ENCODE data around the gene ZNF653.
"Not testable (repeated sequence)": the region's sequence is repeated elsewhere in the genome, so short reads cannot be mapped to it uniquely, and the experiment has no call there.

The ZNF653 gene

GRCh38 chr19:11480715-11481533 lies 24.7 kb downstream of the ZNF653 start, which contains the start of gene ELAVL3:
ELAVL3 (minus strand) TSS chr19:11481046; CDS start chr19:11480608, 438 bp downstream.
- DNase-seq (ENCODE audit: low read depth), result no peak

DNA sequence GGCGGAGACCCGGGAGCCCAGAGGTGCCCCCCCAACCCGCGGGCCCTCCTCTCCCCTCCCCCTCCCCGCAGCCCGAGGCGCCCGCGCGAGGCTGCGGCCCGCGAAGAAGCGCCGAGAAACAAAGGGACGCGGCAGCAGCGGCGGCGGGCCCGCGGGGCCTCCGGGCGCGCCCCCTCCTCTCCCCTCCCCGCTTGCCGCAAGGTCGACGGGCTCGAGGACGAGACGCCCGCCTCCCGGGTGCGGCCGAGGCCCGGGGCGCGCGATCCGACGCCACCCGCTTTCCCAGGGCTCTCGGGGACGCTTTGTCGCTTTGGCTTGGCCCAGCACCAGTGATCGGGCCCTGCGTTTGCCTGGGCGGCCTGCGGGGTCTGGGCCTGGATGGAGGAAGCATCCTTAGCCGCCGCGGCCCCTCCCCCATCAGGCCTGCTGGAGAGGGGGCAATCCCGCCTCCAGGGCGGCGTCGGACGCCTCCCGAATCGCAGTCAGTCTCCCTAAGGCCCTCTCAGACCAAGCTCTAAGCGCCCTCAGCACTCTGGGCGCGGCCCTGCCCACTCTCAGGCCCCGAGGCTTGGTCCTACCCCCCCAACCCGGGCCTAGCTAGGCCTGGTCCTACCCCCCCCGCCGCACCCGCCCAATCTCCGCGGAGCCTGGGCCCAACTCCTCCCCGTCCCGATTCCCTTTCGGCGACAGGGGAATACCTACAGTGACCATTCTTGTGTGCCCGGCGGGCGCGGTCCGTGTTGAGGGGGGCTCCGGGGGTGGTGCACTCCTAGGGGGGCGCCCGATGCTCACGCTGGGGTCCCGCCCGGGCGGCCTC lies 25.5 kb downstream of the ZNF653 start:
- no peak for DNase-seq (ENCODE audit: low read depth)

DNA sequence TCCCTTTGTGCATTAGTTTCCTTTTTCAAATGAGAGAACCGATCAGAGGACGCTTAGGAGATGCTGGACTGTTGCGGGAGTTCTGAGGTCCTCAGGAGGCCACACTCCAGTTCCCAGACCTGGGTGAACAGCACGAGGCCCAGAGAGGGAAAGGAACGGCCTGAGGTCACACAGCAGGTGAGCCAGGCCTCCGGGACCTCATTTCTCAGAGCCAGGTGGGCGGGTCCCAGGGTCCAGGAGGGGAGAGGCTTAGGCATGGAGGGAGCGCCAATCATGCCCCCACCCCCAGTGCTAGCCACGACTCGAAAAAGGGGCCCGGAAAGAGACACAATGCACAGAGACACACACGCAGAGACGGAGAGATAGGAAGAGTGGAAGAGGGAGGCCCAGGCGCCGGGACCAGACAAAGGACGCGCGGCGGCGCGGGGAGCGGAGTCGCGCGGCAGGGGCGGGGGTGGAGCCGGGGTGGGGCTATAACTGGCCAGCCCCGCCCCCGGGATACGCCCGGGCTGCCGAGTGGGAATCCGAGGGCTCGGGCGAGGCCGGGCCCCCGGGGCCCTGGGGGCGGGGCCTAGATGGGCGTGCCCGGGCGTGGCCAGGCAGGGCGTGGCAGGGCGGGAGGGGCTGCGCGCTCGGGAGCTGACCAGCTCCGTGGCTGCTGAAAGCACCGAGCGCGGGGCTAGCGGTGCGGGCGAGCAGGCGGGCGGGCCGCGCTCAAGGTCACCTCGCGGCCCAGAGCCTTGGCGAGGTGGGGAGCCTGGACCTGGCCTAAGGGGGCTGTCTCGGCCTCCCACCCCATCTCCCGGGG lies 26.3 kb downstream of the ZNF653 start:
- no peak for DNase-seq (ENCODE audit: low read depth)

GRCh38 chr19:11478167-11479089 lies 27.2 kb downstream of the ZNF653 start:
- DNase-seq (ENCODE audit: low read depth), result no peak

- DNase-seq (ENCODE audit: low read depth), result no peak
Measured at GRCh38 chr19:11475861-11476260, 29.8 kb downstream of the ZNF653 start.

DNA sequence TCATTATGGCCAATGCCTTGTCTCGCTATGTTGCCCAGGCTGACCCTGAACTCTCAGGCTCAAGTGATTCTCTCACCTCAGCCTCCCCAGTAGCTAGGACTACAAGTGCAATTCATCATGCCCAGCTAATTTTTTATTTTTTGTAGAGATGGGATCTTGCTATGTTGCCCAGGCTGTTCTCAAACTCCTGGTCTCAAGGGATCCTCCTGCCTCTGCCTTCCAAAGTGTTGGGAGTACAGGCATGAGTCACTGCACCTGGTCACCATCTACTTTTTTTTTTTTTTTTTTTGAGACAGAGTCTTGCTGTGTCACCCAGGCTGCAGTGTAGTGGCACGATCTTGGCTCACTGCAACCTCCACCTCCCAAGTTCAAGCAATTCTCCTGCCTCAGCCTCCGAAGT lies 30.3 kb downstream of the ZNF653 start:
- not testable (repeated sequence) for DNase-seq (ENCODE audit: low read depth)

- DNase-seq (ENCODE audit: low read depth), result no peak
Measured at GRCh38 chr19:11473725-11474124, 31.9 kb downstream of the ZNF653 start.

DNA sequence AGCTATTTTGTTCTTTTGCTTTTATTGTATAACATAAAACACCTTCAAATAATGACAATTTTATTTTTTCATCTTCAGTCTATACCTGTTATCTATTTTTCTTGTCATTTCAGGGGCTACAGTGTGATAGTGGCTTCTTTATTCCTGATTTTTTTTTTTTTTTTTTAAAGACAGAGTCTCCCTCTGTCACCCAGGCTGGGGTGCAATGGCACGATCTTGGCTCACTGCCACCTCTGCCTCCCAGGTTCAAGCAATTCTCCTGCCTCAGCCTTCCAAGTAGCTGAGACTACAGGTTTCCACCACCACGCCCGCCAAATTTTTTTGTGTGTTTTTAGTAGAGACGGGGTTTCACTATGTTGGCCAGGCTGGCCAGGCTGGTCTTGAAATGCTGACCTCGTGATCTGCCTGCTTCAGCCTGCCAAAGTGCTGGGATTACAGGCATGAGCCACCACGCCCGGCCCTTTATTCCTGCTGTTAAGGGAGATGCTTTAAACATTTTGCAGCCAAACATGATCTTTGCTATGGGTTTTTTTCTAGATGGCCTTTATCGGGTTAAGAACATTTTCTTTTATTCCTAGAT lies 37.3 kb downstream of the ZNF653 start:
- DNase-seq (ENCODE audit: low read depth), result not testable (repeated sequence)

- DNase-seq (ENCODE audit: low read depth), result no peak
Measured at GRCh38 chr19:11465600-11465999, 40.0 kb downstream of the ZNF653 start.

GRCh38 chr19:11464333-11465265 lies 41.0 kb downstream of the ZNF653 start:
- DNase-seq (ENCODE audit: low read depth), result no peak

DNA sequence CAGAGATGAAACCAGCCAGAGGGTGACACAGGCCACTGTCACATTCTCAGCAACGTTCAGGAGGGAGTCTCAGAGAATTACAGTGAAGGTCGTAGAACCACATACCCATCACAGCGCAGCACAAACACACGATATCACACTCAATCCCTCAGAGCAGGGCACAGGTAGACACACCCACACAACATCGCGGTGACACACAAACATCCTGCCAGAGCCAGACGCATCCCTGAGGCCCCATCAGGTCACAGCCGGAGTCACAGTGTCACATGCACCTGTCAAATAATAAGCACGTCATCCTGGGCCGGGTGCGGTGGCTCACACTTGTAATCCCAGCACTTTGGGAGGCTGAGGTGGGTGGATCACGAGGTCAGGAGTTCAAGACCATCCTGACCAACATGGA lies 42.2 kb downstream of the ZNF653 start:
- DNase-seq (ENCODE audit: low read depth), result no peak

GRCh38 chr19:11461453-11461852 lies 44.2 kb downstream of the ZNF653 start:
- no peak for DNase-seq (ENCODE audit: low read depth)

DNA sequence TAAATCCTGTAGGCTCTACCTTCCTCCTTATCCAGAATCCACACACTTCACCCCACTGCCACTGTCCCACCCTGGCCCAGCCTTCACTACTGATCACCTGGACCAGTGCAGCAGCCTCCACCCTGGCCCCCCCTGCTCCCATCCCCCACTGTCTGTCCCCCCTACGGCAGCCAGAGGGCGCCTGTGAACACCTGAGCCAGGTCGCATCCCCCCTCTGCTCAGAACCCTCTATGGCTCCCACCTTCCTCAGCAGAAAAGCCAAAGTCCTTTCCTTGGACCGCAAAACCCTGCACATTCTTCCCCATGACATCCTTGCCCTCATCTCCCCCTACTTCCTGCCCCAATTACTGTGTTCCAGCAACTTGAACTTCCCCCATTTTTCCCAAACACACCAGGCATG lies 45.4 kb downstream of the ZNF653 start:
- DNase-seq (ENCODE audit: low read depth), result no peak

- DNase-seq (ENCODE audit: low read depth), result not testable (repeated sequence)
Measured at GRCh38 chr19:11458912-11459311, 46.7 kb downstream of the ZNF653 start.

DNA sequence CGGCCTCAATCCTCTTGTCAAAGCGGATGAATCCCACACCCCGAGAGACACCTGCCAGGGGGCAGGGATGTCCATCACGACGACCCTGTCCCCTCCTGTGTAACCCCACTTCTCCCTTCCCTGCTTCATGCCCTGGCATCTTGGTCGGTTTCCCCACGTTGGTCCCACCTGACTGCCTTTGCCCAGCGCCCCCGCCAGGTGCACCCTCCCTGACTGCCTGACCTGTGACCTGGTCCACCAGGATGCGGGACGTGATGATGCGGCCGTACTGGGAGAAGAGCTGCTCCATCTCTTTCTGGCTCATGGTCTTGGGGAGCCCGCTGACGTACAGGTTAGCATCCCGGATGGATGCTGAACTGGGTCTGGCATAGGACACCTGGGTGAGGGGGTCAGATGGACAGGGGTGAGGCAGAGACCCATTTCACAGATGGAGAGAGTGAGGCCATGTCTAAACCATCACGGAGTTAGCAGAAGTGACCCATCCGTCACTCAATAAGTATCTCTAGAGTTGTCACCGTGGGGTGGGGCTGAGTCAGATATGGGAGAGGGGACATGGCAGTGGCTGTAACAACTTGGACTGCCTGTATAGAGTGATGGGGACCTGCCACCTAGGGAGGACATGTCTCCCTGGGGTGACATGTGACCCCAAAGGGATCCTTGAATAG lies 47.3 kb downstream of the ZNF653 start:
- DNase-seq (ENCODE audit: low read depth), result no peak

DNA sequence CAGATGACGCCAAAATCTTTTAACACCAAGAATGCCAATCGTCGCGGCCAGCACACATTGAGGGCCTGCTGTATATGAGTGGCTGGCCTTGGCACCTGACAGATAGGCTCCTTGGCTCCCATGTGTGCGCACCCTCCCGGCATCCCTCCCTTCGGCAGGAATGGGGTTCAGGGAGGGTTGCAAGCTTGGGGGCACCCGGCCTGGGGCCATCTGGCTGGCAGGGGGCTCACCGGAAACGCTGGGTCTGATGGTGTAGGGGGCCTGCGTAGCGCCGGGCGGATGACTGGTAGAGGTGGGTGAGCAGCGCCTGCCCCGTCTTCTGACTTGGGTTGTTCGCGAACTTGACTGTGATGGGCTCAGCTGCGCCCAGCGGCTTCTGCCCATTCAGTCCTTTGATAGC lies 47.8 kb downstream of the ZNF653 start:
- DNase-seq (ENCODE audit: low read depth), result no peak

- DNase-seq (ENCODE audit: low read depth), result no peak
Measured at GRCh38 chr19:11457115-11457514, 48.5 kb downstream of the ZNF653 start.

- no peak for DNase-seq (ENCODE audit: low read depth)
Measured at GRCh38 chr19:11456659-11457058, 49.0 kb downstream of the ZNF653 start.

GRCh38 chr19:11455233-11455554 lies 50.4 kb downstream of the ZNF653 start:
- DNase-seq (ENCODE audit: low read depth), result not testable (repeated sequence)

Data from activated gamma-delta T cell treated with anti-CD3 and anti-CD28 coated beads, Interleukin-2, amount 50 U/mL, for 16 hours (primary cell).